AG04450 (cell line): ENCODE data around the gene FOXF1. TPM values are rescaled to one million over a fixed set of nuclear protein-coding genes. Genes with fewer than 3 reads are reported as not detected.

Experiments
- CTCF ChIA-PET: fragments of 300-600, 350-600 bp; formaldehyde crosslinking; extraction: SDS; loops from one replicate; lab custom pipeline; 2022; ENCODE audit warnings: antibody characterized with exemption, inconsistent platforms; lab: Charles Lee
- POLR2A ChIA-PET: fragments of 350-600 bp; formaldehyde crosslinking; extraction: SDS; loops from one replicate; lab custom pipeline; 2021; ENCODE audit warnings: antibody characterized with exemption, inconsistent platforms; lab: Yijun Ruan, JAX
- DNase-seq: peaks from one replicate; pipeline ENCODE4 v3.0.0-alpha.2; 2011; ENCODE audit warnings: low read depth, low spot score
- H3K27ac ChIP-seq: one replicate; pipeline ENCODE4 v1.5.1; 2012; ENCODE audit warnings: low read depth, low read length, control low read depth
- H3K27me3 ChIP-seq: one replicate; pipeline ENCODE4 v1.6.0; 2012; ENCODE audit warnings: low read length; ENCODE audit not compliant: control insufficient read depth, insufficient read depth
- H3K4me3 ChIP-seq: 2 replicates; pipeline ENCODE4 v1.5.1; 2011; ENCODE audit warnings: mild to moderate bottlenecking, low read depth, low read length, control low read depth
- H3K9me3 ChIP-seq: 2 replicates; pipeline ENCODE4 v1.5.1; 2012; ENCODE audit warnings: low read length; ENCODE audit not compliant: control insufficient read depth, insufficient read depth
- polyA plus RNA-seq: library from polyadenylated mRNA; depleted of rRNA; stranded (reverse); fragments of >200 nt; gene quantifications from 2 replicates; pipeline ENCODE4 v1.2.3, GENCODE V29; 2011
- TF ChIP-seq, protein P1 (sequence below): IDR thresholded peaks from 2 replicates; pipeline ENCODE4 v1.5.1; 2011; ENCODE audit warnings: low read depth, low read length, control low read depth, inconsistent platforms

Gene FOXF1
- polyA plus RNA-seq, 1 experiment = 61.0 TPM

DNA sequence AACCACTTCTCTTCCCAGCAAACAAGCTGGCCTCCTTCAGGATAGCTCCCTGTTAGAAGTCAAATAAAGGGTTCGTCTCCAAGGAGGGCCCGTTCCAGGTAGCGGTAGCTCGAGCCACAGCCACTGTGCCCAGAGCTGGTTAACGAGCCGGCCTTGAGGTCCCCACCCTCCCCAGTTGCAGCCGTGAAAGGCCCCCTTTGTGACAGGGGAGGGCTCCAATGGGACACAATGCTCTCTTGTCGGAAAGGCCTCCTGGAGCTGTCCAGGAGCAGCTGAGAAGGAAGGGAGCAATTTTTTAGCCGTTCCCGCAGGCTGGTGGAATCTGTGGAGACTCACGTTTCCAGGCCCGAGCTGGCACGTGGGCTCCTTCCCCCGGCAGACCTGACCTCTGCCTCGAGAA lies 29.9 kb upstream of the FOXF1 start:
- Histone ChIP-seq H3K27ac (peak overlapping the region; percentile 21), H3K9me3 (peaks cover 16% of the 10 kb centered on the region), H3K4me3 (no peak overlapping the region), H3K27me3 (no peaks in the 10 kb centered on the region)
- DNase-seq = no peak
- POLR2A ChIA-PET = no interaction called here
- TF ChIP-seq, protein P1, sequence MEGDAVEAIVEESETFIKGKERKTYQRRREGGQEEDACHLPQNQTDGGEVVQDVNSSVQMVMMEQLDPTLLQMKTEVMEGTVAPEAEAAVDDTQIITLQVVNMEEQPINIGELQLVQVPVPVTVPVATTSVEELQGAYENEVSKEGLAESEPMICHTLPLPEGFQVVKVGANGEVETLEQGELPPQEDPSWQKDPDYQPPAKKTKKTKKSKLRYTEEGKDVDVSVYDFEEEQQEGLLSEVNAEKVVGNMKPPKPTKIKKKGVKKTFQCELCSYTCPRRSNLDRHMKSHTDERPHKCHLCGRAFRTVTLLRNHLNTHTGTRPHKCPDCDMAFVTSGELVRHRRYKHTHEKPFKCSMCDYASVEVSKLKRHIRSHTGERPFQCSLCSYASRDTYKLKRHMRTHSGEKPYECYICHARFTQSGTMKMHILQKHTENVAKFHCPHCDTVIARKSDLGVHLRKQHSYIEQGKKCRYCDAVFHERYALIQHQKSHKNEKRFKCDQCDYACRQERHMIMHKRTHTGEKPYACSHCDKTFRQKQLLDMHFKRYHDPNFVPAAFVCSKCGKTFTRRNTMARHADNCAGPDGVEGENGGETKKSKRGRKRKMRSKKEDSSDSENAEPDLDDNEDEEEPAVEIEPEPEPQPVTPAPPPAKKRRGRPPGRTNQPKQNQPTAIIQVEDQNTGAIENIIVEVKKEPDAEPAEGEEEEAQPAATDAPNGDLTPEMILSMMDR = no peak
- CTCF ChIA-PET = no interaction called here

DNA sequence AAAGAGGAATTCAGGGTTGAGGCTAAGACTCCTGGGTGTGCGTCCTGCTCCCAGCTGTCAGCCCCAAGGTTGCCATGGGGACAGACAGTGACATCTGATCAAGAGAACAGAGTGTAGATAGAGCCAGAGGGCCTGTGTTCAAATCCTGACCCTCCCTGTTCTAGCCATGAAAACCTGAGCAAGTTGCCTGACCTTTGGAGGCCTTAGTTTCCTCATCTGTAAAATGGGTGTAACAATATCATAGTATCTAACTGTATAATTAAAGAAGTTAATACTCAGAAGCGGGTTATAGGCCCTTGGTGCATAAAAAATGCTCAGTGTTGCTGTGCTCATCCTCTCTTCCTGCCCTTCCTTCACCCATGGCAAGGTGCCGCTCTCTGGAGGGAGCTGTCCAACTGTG lies 28.7 kb upstream of the FOXF1 start:
- peaks cover 17% of the 10 kb centered on the region for H3K9me3 ChIP-seq
- POLR2A ChIA-PET = no interaction called here
- CTCF ChIA-PET = interaction anchor here (1.6 kb wide), 1 partner anchor 409 kb away, joined by 5 read pairs; no protein-coding TSS in a partner anchor

DNA sequence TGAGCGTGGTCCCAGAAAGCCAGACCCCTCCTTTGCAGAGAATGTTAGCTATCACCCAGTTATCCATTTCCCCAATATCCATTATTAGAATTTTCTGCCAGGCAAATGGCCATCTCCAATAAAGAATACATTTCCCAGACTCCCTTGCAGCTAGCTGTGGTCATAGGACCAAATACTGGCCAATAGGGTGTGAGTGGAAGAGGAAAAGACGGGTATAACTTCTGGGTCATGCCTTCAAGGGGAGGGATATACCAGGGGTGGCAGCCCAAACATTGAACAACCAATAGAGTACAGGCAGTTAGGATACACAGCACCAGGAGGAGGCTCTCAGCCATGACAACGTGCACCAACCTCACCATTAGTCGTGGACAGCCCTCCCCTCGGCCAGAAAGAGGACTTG lies 26.1 kb upstream of the FOXF1 start:
- peaks cover 17% of the 10 kb centered on the region for H3K9me3 ChIP-seq
- DNase-seq = no peak
- CTCF ChIA-PET = no interaction called here
- H3K4me3 ChIP-seq = no peak overlapping the region
- POLR2A ChIA-PET = interaction anchor here (1.1 kb wide), 1 partner anchor 87 kb away, joined by 3 read pairs; no protein-coding TSS in a partner anchor
- no peak overlapping the region for H3K27ac ChIP-seq
- TF ChIP-seq, protein P1 = no peak
- H3K27me3 ChIP-seq = no peaks in the 10 kb centered on the region

More for the DNA sequence above, 28.7 kb upstream of the FOXF1 start:
- Histone ChIP-seq H3K4me3 (no peak overlapping the region), H3K27me3 (no peaks in the 10 kb centered on the region), H3K27ac (no peak overlapping the region)
- no peak for DNase-seq
- TF ChIP-seq, protein P1 = no peak

DNA sequence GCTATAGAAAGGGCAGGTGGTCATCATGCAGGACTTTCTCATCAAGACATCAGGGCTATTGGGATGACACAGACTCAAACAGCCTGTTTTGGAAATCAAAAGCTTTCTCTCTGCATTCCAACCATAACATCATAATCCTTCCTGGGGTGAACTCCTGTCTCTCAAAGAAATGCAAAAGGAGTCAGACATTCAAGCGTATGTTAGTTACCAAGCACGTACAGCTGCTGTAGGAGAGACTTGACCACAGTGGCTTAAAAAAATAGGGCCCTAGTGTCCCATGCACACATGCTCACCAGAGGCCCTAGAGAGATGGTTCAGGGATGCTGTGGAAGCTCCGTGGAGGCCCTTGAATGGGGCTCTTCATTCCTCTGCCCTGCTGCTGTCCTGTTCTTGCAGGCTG lies 24.6 kb upstream of the FOXF1 start:
- ChIA-PET CTCF (no interaction called here), POLR2A (no interaction called here)

GRCh38 chr16:86490859-86491639 lies 19.3 kb upstream of the FOXF1 start:
- Histone ChIP-seq H3K4me3 (no peak overlapping the region), H3K27ac (no peak overlapping the region), H3K27me3 (no peaks in the 10 kb centered on the region), H3K9me3 (peaks cover 9% of the 10 kb centered on the region)
- CTCF ChIA-PET = no interaction called here
- no peak for DNase-seq
- POLR2A ChIA-PET = no interaction called here
- TF ChIP-seq, protein P1 = no peak

More for the DNA sequence above, 24.6 kb upstream of the FOXF1 start:
- Histone ChIP-seq H3K9me3 (peaks cover 19% of the 10 kb centered on the region), H3K4me3 (no peak overlapping the region), H3K27me3 (no peaks in the 10 kb centered on the region), H3K27ac (no peak overlapping the region)
- no peak for DNase-seq
- TF ChIP-seq, protein P1 = no peak
